RWPE2 (cell line): ENCODE measurements around the gene FCER2.

Source experiments
- ATAC-seq: fragments of 200-7000 bp; cut with Tn5 transposase; 3 replicates; pipeline ENCODE4 v1.9.1; 2021; ENCODE audit warnings: low read depth
- DNase-seq: peaks from one replicate; pipeline ENCODE4 v3.0.0-alpha.2; 2020; ENCODE audit warnings: low spot score
- H3K27ac ChIP-seq: fragments of 450-650 bp; 2 replicates; pipeline ENCODE4 v1.5.1; 2017; ENCODE audit warnings: mild to moderate bottlenecking; ENCODE audit not compliant: poor library complexity, severe bottlenecking
- H3K27me3 ChIP-seq: fragments of 250-450 bp; sonication (Bioruptor Pico); 2 replicates; pipeline ENCODE4 v1.5.1; 2021; ENCODE audit warnings: mild to moderate bottlenecking, moderate library complexity; ENCODE audit not compliant: insufficient read depth, poor library complexity, severe bottlenecking
- H3K36me3 ChIP-seq: fragments of 250-450 bp; sonication (Bioruptor Pico); 2 replicates; pipeline ENCODE4 v1.5.1; 2020; ENCODE audit warnings: low read depth, mild to moderate bottlenecking, moderate library complexity
- H3K4me1 ChIP-seq: fragments of 250-450 bp; sonication (Bioruptor Pico); 2 replicates; pipeline ENCODE4 v1.5.1; 2021; ENCODE audit warnings: mild to moderate bottlenecking, moderate library complexity; ENCODE audit not compliant: insufficient read depth, poor library complexity, severe bottlenecking
- H3K4me3 ChIP-seq: fragments of 250-450 bp; sonication (Bioruptor Pico); 2 replicates; pipeline ENCODE4 v1.5.1; 2021; ENCODE audit warnings: mild to moderate bottlenecking, moderate library complexity; ENCODE audit not compliant: severe bottlenecking
- H3K9me3 ChIP-seq: fragments of 250-450 bp; sonication (Bioruptor Pico); 2 replicates; pipeline ENCODE4 v1.5.1; 2021; ENCODE audit warnings: mild to moderate bottlenecking, moderate library complexity; ENCODE audit not compliant: severe bottlenecking
- TF ChIP-seq, protein P1 (sequence below): fragments of 450-650 bp; IDR thresholded peaks from one replicate; pipeline ENCODE4 v1.5.1; 2017; ENCODE audit warnings: mild to moderate bottlenecking, moderate library complexity; ENCODE audit not compliant: poor library complexity, severe bottlenecking

FCER2 gene

GRCh38 chr19:7678971-7679751 lies 22.8 kb downstream of the FCER2 start:
- H3K27ac ChIP-seq: no peak overlapping the region
- no peaks in the 10 kb centered on the region for H3K4me1 ChIP-seq
- TF ChIP-seq, protein P1, sequence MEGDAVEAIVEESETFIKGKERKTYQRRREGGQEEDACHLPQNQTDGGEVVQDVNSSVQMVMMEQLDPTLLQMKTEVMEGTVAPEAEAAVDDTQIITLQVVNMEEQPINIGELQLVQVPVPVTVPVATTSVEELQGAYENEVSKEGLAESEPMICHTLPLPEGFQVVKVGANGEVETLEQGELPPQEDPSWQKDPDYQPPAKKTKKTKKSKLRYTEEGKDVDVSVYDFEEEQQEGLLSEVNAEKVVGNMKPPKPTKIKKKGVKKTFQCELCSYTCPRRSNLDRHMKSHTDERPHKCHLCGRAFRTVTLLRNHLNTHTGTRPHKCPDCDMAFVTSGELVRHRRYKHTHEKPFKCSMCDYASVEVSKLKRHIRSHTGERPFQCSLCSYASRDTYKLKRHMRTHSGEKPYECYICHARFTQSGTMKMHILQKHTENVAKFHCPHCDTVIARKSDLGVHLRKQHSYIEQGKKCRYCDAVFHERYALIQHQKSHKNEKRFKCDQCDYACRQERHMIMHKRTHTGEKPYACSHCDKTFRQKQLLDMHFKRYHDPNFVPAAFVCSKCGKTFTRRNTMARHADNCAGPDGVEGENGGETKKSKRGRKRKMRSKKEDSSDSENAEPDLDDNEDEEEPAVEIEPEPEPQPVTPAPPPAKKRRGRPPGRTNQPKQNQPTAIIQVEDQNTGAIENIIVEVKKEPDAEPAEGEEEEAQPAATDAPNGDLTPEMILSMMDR: no peak
- ATAC-seq (no peak), DNase-seq (no peak)
- peaks cover 12% of the 10 kb centered on the region for H3K36me3 ChIP-seq
- H3K9me3 ChIP-seq: no peaks in the 10 kb centered on the region
- no peak overlapping the region for H3K4me3 ChIP-seq
- H3K27me3 ChIP-seq: no peaks in the 10 kb centered on the region

GRCh38 chr19:7677669-7678311 lies 24.1 kb downstream of the FCER2 start:
- Histone ChIP-seq H3K9me3 (no peaks in the 10 kb centered on the region), H3K27me3 (no peaks in the 10 kb centered on the region), H3K27ac (no peak overlapping the region), H3K36me3 (peaks cover 4% of the 10 kb centered on the region), H3K4me3 (no peak overlapping the region), H3K4me1 (no peaks in the 10 kb centered on the region)
- ATAC-seq (no peak), DNase-seq (no peak)
- TF ChIP-seq, protein P1: no peak

DNA sequence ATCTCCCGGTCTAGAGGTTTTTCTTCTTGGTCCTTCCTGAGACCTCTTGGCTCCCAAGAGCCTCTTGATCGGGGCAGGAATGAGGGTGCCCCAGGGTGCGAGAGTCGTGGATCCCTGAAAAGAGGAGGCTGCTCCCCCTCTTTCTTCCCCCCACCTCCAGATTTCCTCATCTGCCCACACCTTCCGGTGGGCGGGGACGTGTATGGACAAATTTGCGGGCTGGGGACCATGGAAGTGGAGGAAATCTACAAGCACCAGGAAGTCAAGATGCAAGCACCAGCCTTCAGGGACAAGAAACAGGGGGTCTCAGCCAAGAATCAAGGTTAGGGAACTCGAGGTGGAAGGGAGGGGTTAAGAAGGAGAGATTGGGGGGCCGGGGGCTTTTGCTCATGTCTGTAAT lies 25.1 kb downstream of the FCER2 start, which contains the start of gene MCEMP1:
Gene MCEMP1, plus strand, starts transcription at position 237 of the 400 bp plus-strand sequence. Its CDS starts 31 bp downstream, at position 268.
- TF ChIP-seq, protein P1: no peak
- Histone ChIP-seq H3K4me1 (no peaks in the 10 kb centered on the region), H3K36me3 (no peaks in the 10 kb centered on the region), H3K4me3 (no peak within 1 kb of the TSS), H3K27ac (no peak within 1 kb of the TSS), H3K9me3 (no peaks in the 10 kb centered on the region), H3K27me3 (no peaks in the 10 kb centered on the region)
- no peak for DNase-seq
- no peak for ATAC-seq

GRCh38 chr19:7676376-7676775 lies 25.6 kb downstream of the FCER2 start:
- H3K4me1 ChIP-seq: no peaks in the 10 kb centered on the region
- no peak overlapping the region for H3K27ac ChIP-seq
- H3K4me3 ChIP-seq: no peak overlapping the region
- H3K27me3 ChIP-seq: no peaks in the 10 kb centered on the region
- TF ChIP-seq, protein P1: no peak
- H3K36me3 ChIP-seq: no peaks in the 10 kb centered on the region
- DNase-seq (no peak), ATAC-seq (no peak)
- no peaks in the 10 kb centered on the region for H3K9me3 ChIP-seq
